IMR-90 (cell line): ENCODE results near the gene PEA15. TPM values are rescaled to one million over a fixed set of nuclear protein-coding genes. Genes with fewer than 3 reads are reported as not detected.

Experiments used
- ATAC-seq: fragments of 200-7000 bp; cut with Tn5 transposase; 2 replicates; pipeline ENCODE4 v1.9.1; 2020; ENCODE audit warnings: low read depth, mild to moderate bottlenecking, moderate library complexity
- BruUV-seq: library from RNA; stranded (reverse); fragments of 400-500 nt; replicated peaks from 2 replicates; lab custom pipeline; 2021; lab: Mats Ljungman, UMichigan
- CTCF ChIA-PET: fragments of 300-600 bp; formaldehyde crosslinking; extraction: SDS; loops from one replicate; lab custom pipeline; 2021; ENCODE audit warnings: antibody characterized with exemption; lab: Yijun Ruan, JAX
- POLR2A ChIA-PET: fragments of 300-600 bp; sonication (Branson Sonifier 250); formaldehyde crosslinking; loops from one replicate; lab custom pipeline; 2022; ENCODE audit warnings: antibody characterized with exemption; ENCODE audit not compliant: unreplicated experiment; lab: Charles Lee
- DNase-seq: peaks from one replicate; pipeline ENCODE4 v3.0.0; 2013
- H2AFZ ChIP-seq: replicated peaks from 2 replicates; pipeline ENCODE3; 2013; ENCODE audit warnings: low read length, mild to moderate bottlenecking; ENCODE audit not compliant: poor library complexity
- H2AK5ac ChIP-seq: 2 replicates; pipeline ENCODE4 v1.6.1; 2013; ENCODE audit warnings: low read depth, low read length, inconsistent platforms
- H2AK9ac ChIP-seq: replicated peaks from 2 replicates; pipeline ENCODE3; 2013; ENCODE audit warnings: mild to moderate bottlenecking, low read depth, low read length, moderate library complexity; ENCODE audit not compliant: poor library complexity
- H2BK120ac ChIP-seq: 2 replicates; pipeline ENCODE4 v1.6.1; 2013; ENCODE audit warnings: low read depth, low read length, inconsistent platforms
- H2BK15ac ChIP-seq: 3 replicates; pipeline ENCODE4 v1.6.1; 2013; ENCODE audit warnings: low read depth, low read length, inconsistent platforms
- H2BK20ac ChIP-seq: 2 replicates; pipeline ENCODE4 v1.6.1; 2013; ENCODE audit warnings: low read depth, mild to moderate bottlenecking, inconsistent platforms, low read length, moderate library complexity
- H2BK5ac ChIP-seq: 2 replicates; pipeline ENCODE4 v1.6.1; 2013; ENCODE audit warnings: mild to moderate bottlenecking, low read depth, low read length, inconsistent platforms; ENCODE audit not compliant: poor library complexity, severe bottlenecking
- H3K14ac ChIP-seq: replicated peaks from 2 replicates; pipeline ENCODE4 v1.6.1; 2013; ENCODE audit warnings: low read depth, low read length, inconsistent platforms
- H3K18ac ChIP-seq: 2 replicates; pipeline ENCODE4 v1.6.1; 2013; ENCODE audit warnings: low read depth, low read length, control low read depth
- H3K23ac ChIP-seq: 2 replicates; pipeline ENCODE4 v1.6.1; 2013; ENCODE audit warnings: low read depth, low read length, inconsistent platforms
- H3K27ac ChIP-seq: 2 replicates; pipeline ENCODE4 v1.5.1; 2013; ENCODE audit warnings: mild to moderate bottlenecking, control low read depth, low read length; ENCODE audit not compliant: insufficient read depth
- H3K27me3 ChIP-seq: 2 replicates; pipeline ENCODE4 v1.6.1; 2013; ENCODE audit warnings: low read length; ENCODE audit not compliant: control insufficient read depth, insufficient read depth
- H3K36me3 ChIP-seq: 2 replicates; pipeline ENCODE4 v1.6.1; 2013; ENCODE audit warnings: low read length, mixed read lengths; ENCODE audit not compliant: control insufficient read depth, insufficient read depth
- H3K4ac ChIP-seq: 2 replicates; pipeline ENCODE4 v1.6.1; 2013; ENCODE audit warnings: low read depth, low read length, inconsistent platforms
- H3K4me1 ChIP-seq: 2 replicates; pipeline ENCODE4 v1.6.1; 2013; ENCODE audit warnings: low read length, mixed read lengths; ENCODE audit not compliant: control insufficient read depth, insufficient read depth
- H3K4me2 ChIP-seq: 2 replicates; pipeline ENCODE4 v1.6.1; 2013; ENCODE audit warnings: low read depth, mild to moderate bottlenecking, control low read depth, low read length, moderate library complexity
- H3K4me3 ChIP-seq: 2 replicates; pipeline ENCODE4 v1.5.1; 2013; ENCODE audit warnings: low read depth, mild to moderate bottlenecking, control low read depth, low read length, moderate library complexity; ENCODE audit not compliant: insufficient read depth
- H3K56ac ChIP-seq: 2 replicates; pipeline ENCODE4 v1.6.1; 2013; ENCODE audit warnings: low read length, inconsistent platforms; ENCODE audit not compliant: insufficient read depth; ENCODE audit errors: extremely low read depth
- H3K79me1 ChIP-seq, 2 experiments: 2 replicates each; pipeline ENCODE4 v1.6.1; 2013; ENCODE audit warnings: low read length in 2 of 2, inconsistent platforms in 1 of 2, low read depth in 1 of 2
- H3K9ac ChIP-seq: 2 replicates; pipeline ENCODE4 v1.6.1; 2013; ENCODE audit warnings: low read depth, low read length, control low read depth
- H3K9me1 ChIP-seq: 2 replicates; pipeline ENCODE4 v1.6.1; 2013; ENCODE audit warnings: low read length, inconsistent platforms; ENCODE audit not compliant: insufficient read depth
- H3K9me3 ChIP-seq: 2 replicates; pipeline ENCODE4 v1.6.1; 2013; ENCODE audit warnings: low read length; ENCODE audit not compliant: control insufficient read depth, insufficient read depth
- H4K20me1 ChIP-seq: 2 replicates; pipeline ENCODE4 v1.6.1; 2013; ENCODE audit warnings: low read length, inconsistent platforms; ENCODE audit not compliant: insufficient read depth
- H4K5ac ChIP-seq: 2 replicates; pipeline ENCODE4 v1.6.1; 2013; ENCODE audit warnings: mild to moderate bottlenecking, low read depth, low read length, control low read depth
- H4K8ac ChIP-seq, 2 experiments: 2 replicates each; pipeline ENCODE4 v1.6.1; 2013; ENCODE audit warnings: low read depth in 2 of 2, low read length in 2 of 2, control low read depth in 1 of 2, inconsistent platforms in 1 of 2
- H4K91ac ChIP-seq: 2 replicates; pipeline ENCODE4 v1.6.1; 2013; ENCODE audit warnings: low read depth, low read length, inconsistent platforms; ENCODE audit not compliant: insufficient read depth
- CEBPB ChIP-seq: IDR thresholded peaks from 2 replicates; pipeline ENCODE4 v1.6.1; 2012; ENCODE audit warnings: low read depth, low read length, improper control_type of control experiment
- CTCF ChIP-seq: conservative IDR thresholded peaks from 2 replicates; pipeline ENCODE4 v1.5.1; 2012; ENCODE audit warnings: mild to moderate bottlenecking, low read depth, low read length, improper control_type of control experiment
- MAZ ChIP-seq: IDR thresholded peaks from 2 replicates; pipeline ENCODE4 v1.6.1; 2012; ENCODE audit warnings: low read depth, mild to moderate bottlenecking, low read length, improper control_type of control experiment, moderate library complexity, borderline replicate concordance
- RAD21 ChIP-seq: IDR thresholded peaks from 2 replicates; pipeline ENCODE4 v1.6.1; 2012; ENCODE audit warnings: low read length, improper control_type of control experiment
- WGBS, 2 experiments: methylation state at CpG; one replicate each; pipeline versions ENCODE4 v1.1.5 to v1.1.7; 2013; ENCODE audit warnings: missing lambda C conversion rate in 2 of 2; ENCODE audit not compliant: insufficient read length in 1 of 2; ENCODE audit errors: extremely low coverage in 2 of 2; 5-methylcytosine and 5-hydroxymethylcytosine counted together
- dilution Hi-C: fragments of 300-500 bp; cut with HindIII; formaldehyde crosslinking; loops from one replicate; pipeline ENCODE4 v1.14.3; 2018; ENCODE audit warnings: low sequenced_read_pairs; ENCODE audit not compliant: unreplicated experiment
- in situ Hi-C: fragments of 300-500 bp; cut with MboI; formaldehyde crosslinking; loops from 3 replicates; pipeline ENCODE4 v1.14.3; 2019; ENCODE audit warnings: low sequenced_read_pairs, inconsistent platforms, mixed read lengths
- intact Hi-C: fragments of 100-400 bp; cut with micrococcal nuclease; formaldehyde crosslinking; loops from 2 replicates; pipeline ENCODE4 v1.10.0; 2022
- polyA plus RNA-seq, 3 experiments: library from polyadenylated mRNA; depleted of rRNA; stranded (reverse); fragments of >200 nt; gene quantifications; 2 replicates each; pipeline ENCODE4 v1.2.3, GENCODE V29; 2012; ENCODE audit warnings: low replicate concordance in 1 of 3
- total RNA-seq: library from RNA; depleted of rRNA; stranded (reverse); fragments of >200 nt; gene quantifications from 2 replicates; pipeline ENCODE4 v1.2.3, GENCODE V29; 2012
- TF ChIP-seq, protein P1 (sequence below): fragments of 150-350 bp; IDR thresholded peaks from 2 replicates; pipeline ENCODE4 v1.6.1; 2016; ENCODE audit warnings: low read depth, mild to moderate bottlenecking, low read length, moderate library complexity, borderline replicate concordance

The PEA15 gene
- total and polyA plus RNA-seq, 2 of the 4 experiments (the other 2 are of a cell fraction): 296 to 754 TPM

- no TSS peak for BruUV-seq
- H2BK15ac ChIP-seq: no peak overlapping the region
- DNase-seq: no peak
- no peak overlapping the region for H4K8ac ChIP-seq
- no peaks in the 10 kb centered on the region for H3K36me3 ChIP-seq
- TF ChIP-seq CTCF (no peak), MAZ (no peak), CEBPB (no peak), RAD21 (no peak)
- TF ChIP-seq, protein P1, sequence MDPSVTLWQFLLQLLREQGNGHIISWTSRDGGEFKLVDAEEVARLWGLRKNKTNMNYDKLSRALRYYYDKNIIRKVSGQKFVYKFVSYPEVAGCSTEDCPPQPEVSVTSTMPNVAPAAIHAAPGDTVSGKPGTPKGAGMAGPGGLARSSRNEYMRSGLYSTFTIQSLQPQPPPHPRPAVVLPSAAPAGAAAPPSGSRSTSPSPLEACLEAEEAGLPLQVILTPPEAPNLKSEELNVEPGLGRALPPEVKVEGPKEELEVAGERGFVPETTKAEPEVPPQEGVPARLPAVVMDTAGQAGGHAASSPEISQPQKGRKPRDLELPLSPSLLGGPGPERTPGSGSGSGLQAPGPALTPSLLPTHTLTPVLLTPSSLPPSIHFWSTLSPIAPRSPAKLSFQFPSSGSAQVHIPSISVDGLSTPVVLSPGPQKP: no peak
- dilution Hi-C loops: no loop called here
- H3K27ac ChIP-seq: no peak overlapping the region
- in situ Hi-C loops: no loop called here
- H3K4me1 ChIP-seq: no peaks in the 10 kb centered on the region
- H3K9me1 ChIP-seq: no peaks in the 10 kb centered on the region
- no peak overlapping the region for H3K14ac ChIP-seq
- no peak overlapping the region for H2AK5ac ChIP-seq
- no peak overlapping the region for H3K23ac ChIP-seq
- H4K5ac ChIP-seq: no peak overlapping the region
- no peaks in the 10 kb centered on the region for H4K20me1 ChIP-seq
- no peak overlapping the region for H3K56ac ChIP-seq
- H3K9me3 ChIP-seq: no peaks in the 10 kb centered on the region
- H2AFZ ChIP-seq: no peak overlapping the region
- H3K79me1 ChIP-seq: no peaks in the 10 kb centered on the region
- no peak overlapping the region for H2AK9ac ChIP-seq
- ChIA-PET POLR2A (no interaction called here), CTCF (interaction anchor here (0.7 to 1.4 kb wide), 2 partner anchors 36 to 56 kb away, joined by 3 to 5 read pairs; no protein-coding TSS in a partner anchor)
- H3K4me2 ChIP-seq: no peak overlapping the region
- no peak overlapping the region for H3K18ac ChIP-seq
- no peak overlapping the region for H3K9ac ChIP-seq
- H2BK120ac ChIP-seq: no peak overlapping the region
- no peak overlapping the region for H3K4ac ChIP-seq
- no peak overlapping the region for H2BK5ac ChIP-seq
- ATAC-seq: no peak
- no peak overlapping the region for H3K4me3 ChIP-seq
- H4K91ac ChIP-seq: no peak overlapping the region
- intact Hi-C loops: no loop called here
- peaks cover 36% of the 10 kb centered on the region for H3K27me3 ChIP-seq
- WGBS, 2 experiments: no CpG with 5 or more reads among the region's 4 CpGs
- no peak overlapping the region for H2BK20ac ChIP-seq
Measured at GRCh38 chr1:160157174-160157573, 48.0 kb upstream of the PEA15 start.
